ENCODE data around the gene RPRD1B.

DNA sequence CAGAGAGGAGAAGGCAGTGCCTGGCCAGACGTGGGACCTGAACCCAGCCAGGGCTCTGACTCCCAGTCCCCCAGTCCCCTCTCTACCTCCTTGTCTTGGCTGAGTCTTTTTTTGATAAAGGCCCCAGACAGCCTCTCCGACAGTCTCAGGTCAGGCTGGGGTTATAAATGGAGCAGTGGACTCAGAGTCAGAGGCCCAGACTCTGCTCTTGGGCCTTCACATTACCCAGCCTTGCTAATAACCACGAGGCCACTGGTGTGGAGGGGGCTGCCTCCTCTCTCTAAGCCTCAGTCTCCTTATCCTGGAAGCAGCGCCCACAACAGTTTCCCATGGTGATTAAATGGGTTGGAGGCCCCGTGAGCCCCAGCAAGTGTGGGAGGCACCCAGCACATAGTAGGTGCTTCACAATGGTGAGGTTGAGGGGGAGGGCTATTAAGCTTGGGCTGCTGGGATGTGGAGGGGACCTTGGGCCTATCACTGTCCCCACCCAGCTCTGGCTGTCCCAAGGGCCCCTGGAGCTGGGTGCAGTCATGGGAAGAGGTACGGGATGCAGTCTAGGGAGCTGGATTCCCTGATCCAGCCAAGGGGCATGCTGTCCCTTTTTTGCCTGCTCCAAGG lies 95.8 kb downstream of the RPRD1B start:
- TF ChIP-seq, protein P1, sequence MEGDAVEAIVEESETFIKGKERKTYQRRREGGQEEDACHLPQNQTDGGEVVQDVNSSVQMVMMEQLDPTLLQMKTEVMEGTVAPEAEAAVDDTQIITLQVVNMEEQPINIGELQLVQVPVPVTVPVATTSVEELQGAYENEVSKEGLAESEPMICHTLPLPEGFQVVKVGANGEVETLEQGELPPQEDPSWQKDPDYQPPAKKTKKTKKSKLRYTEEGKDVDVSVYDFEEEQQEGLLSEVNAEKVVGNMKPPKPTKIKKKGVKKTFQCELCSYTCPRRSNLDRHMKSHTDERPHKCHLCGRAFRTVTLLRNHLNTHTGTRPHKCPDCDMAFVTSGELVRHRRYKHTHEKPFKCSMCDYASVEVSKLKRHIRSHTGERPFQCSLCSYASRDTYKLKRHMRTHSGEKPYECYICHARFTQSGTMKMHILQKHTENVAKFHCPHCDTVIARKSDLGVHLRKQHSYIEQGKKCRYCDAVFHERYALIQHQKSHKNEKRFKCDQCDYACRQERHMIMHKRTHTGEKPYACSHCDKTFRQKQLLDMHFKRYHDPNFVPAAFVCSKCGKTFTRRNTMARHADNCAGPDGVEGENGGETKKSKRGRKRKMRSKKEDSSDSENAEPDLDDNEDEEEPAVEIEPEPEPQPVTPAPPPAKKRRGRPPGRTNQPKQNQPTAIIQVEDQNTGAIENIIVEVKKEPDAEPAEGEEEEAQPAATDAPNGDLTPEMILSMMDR (IDR thresholded peaks at IDR 0.05; ENCODE audit: low read depth, low read length), result no peak
- TF ChIP-seq POLR2A (IDR thresholded peaks at IDR 0.05; ENCODE audit: extremely low read depth, insufficient read length), result no peak
